Middle frontal gyrus (tissue), 1 donor: ENCODE results near the gene GATA2.

Experiments
- DNase-seq: peaks from one replicate; pipeline ENCODE4 v3.0.0-alpha.2; 2015; ENCODE audit warnings: low spot score; ENCODE audit errors: extremely low spot score

The GATA2 gene

DNA sequence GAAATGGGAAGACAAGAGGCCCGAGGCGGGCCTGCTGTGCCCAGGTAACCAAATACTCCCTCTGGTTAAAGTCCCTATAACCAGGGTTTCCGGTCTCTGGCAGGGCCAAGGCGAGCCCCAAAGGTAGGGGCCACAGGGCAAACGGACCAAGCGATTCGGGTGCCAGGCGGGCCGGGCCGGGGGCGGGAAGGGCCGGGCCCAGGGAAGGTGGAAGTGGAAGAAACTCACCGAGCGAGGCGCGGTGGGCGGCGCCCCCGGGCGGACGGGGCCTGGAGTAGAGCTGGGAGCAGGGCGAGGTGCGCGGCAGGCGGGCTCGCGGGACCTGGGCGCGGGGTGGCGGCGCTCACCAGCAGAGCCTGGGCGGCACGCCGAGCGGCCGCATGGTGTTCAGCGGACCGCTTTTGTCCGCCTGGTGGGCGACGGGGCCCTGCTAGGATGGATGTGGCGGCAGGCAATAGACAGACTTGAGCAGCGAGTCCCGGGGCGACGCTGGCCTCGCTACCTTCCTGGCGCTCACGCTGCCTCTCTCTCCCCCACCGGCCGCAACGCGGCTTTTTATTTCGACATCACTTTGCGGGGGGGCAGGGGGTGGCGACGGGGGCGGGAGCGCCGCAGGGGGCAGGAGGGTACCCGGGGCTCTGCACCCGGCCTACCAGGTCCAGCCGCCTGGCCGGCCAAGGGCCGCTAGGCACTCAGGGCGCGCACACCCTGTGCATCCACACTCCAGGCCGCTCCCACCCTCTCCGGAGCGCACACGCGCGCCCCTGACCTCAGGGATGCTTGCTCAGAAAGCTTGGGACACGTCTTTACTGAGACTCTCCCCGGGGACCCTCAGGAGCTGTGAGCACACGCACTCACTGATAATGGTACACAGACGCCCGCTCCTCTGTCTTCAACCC, at the start of gene GATA2:
GATA2 (minus strand) TSS at position 531 of the 899 bp plus-strand sequence. CDS start 6,170 bp downstream, outside the sequence.
- no peak for DNase-seq

DNA sequence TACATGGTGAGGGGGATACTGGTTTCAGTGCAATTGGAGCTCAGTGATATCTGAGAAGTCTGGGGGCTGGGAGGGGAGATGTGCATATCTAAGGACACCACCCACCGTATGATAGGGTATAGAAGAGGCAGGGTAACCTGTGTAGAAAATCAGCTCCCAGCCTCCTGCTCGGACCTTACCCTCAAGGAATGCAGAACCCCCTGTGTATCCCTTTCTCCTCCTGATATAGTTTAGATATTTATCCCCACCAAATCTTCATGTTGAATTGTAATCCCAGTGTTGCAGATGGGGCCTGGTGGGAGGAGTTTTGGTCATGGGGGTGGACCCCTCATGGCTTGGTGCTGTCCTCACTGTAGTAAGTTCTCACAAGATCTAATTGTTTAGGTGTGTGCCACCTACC, 48.2 kb upstream of the GATA2 start:
- DNase-seq: no peak

DNA sequence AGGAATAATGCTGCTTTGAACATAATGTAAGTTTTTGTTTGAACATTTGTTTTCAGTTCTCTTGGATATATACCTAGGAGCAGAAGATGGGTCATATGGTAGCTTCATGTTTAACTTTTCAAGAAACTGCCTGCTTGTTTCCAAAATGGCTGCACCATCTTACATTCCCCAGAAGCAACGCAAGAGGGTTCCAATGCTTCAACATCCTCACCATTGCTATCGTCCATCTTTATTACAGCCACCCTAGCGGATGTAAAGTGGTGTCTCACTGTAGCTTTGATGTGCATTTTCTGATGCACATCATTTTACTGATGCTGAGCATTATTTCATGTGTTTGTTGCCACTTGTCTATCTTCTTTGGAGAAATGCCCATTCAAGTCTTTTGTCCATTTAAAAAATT, 46.4 kb upstream of the GATA2 start:
- DNase-seq: no peak

DNA sequence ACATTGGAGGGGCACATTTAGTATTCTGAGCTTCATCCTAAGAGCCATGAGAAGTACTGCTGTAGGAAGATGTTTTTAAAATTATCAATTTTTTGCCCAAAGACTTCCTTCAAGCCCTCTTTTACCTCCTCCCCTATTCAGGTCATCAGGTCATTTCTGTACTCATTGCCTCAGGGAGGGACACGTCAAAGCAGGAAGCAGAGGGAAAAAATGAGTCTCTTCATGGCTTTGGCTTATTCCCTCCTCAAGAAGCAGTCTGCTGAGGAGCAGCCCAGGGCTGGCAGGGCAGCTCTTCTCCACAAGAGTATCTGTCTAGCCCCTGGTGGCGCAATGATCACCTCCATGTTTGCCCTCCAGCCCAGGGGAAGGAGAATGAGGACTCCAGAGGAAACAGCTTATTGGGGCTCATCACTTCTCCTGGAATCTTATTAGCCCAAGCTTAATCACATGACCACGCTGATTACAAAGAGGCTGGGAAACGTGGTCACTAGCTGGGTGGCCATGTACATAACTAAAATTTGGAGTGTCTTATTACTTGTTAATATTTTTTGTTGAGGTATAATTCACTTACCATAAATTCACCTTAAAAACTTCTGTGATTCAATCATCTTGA, 44.2 kb upstream of the GATA2 start:
- DNase-seq: no peak

DNA sequence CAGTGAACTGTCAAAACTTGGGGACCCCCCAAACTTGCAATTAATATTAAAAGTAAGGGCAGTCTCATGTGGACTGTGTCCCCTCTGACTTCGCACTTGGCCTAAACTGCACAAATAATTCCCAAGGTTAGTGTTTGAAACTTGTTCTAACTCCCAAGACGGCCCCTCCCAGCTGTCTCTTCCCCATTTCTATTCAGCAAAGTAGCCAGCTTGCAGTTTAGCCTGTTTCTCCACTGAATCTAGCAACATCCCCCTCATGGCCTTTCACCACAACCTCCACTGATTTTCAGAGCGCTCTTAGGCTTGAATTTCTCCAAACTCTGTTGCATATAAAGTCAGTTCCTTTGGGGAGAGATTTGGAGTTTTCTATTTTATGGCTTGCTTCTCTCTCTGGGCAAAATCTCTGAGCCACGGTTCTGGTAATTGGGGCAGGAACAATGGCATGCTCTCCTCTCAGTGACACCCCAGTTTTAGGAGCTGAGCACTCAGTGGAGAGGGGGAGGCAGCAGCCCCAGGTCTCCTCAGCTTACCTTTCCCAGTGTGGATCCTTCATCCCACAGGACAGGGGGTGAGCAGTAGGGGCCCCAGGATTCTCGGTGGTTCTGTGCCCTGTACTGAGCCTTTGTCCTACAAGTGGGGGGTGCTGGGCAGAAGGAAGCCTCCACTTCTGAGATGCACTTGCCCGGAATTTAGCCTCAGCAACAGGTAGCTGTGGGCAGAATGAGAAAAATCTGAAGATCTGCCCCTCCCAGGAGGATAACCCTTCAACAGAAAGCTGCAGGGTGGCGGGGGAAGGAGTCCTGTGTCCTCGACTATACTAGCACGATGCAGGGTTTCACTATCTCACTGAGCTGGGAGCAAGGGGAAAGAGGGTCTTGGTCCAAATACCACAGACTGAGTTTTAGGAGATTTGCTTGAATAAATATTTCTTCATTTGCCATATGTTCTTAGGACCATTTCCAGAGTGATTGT, 39.3 kb upstream of the GATA2 start:
- no peak for DNase-seq

DNA sequence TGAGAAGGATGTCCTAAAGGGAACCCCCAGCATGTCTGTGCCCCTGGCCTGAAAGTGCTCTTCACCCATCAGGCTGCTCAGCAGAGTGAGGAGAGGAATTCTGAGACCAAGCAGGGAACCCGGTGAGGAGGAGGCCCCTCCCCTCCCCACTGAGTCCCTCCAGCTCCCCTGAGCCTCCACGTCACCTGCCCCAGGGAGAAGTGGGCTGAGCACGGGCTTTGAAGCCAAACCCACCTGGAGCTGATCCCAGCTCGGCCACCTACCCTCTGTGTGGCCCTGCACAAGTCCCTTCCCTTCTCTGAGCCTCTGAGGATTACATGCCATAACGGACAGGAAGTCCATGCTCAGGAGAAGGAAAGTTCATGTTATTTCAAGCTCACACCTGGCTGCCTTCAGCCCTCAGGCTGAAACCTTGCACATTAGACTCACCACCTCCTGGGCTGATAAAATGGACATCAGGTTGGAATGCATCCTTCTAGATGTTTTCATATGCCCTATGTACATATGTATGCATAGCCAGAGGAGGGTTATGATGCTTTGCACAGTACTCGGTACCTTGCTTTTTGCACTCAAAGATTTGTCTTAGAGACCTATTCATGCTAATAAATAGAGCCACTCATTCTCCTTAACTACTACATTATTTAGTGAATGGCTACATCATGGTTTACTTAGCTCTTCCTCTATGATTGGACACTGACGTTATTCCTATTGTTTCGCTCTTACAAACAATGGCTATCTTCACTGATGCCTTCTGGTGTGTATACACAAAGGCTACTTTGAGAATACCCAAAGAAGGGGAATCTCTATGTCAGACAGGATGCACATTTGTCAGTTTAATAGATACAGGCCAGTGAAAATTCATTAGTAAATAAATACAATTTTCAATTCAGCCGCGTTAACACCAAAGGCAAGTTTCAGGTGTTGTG, 31.6 kb upstream of the GATA2 start:
- DNase-seq: no peak

DNA sequence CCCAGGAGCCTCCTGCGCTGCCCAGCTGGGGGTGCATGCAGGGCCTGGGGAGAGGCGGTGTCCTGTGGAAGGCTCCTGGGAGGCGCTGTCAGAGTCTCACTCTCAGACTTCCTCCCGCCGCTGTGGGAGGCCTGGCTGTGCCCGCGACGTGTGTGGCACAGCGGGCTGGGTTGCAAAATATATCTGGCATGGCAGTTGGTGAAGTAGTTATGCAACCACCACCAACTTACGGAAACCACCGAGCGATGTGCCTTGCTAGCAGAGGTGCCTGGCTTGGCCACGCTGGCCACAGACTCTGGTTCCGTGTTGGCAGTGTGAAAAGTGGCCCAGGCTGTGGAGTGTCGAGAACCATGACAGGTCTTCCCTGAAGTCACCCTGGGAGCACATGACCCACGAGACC, 30.6 kb upstream of the GATA2 start:
- no peak for DNase-seq

DNA sequence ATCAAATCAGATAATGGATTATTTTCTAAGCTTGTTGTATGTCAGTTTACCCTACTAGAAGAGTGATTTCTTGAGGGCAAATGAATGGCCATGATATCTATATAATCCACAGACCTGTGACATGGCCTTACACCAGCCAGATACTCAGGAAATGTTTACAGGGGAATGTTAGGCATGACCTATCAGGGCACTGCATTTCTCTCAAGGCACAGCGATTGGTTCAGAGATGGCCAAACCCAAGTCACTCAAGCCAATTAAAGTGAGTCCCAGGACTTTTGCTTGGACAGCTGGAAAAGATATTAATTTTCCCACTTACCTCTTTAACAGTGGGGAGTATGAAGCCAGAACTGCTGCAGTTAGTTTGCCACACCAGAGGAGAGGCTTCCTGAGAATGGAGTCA, 28.7 kb upstream of the GATA2 start:
- DNase-seq: no peak

DNA sequence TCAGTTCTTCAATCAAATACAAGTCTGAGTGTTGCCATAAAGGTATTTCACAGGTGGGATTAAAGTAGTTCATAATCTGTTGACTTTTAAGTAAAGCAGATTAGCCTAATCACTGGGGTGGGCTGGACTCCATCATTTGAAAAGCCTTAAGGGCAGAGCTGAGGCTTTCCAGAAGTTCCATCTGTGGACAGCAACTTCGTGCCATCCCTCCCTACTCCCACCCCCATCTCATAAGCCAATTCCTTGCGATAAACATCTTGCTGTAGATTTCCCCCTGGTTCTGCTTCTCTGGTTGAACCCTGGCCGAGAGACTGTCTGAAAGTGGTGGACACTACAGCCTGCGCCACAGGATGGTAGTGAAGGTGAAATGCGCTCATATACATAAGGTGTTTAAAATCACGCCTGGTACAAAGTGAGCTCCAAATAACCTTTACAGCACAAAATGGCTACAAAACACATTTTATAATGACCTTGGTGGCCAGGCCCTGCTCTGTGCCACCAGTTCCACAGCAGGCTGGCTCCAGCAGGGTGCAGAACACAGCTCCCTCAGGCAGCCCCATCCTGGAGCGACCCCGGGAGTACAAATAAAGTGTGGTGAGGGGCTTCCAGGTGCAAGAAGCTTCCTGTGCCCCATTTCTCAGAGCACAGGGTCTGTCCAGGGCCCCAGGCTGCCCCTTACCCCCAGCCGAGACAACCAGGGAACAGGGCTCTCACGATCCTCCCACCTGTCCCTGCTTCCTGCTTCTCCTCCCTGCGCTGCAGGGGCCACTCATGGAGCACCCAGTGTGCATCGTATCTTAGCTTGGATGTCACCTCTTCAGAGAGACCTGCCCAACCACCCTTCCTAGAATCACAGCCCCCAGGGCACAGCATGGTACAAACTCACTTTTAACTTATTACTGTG, 25.8 kb upstream of the GATA2 start:
- no peak for DNase-seq

DNA sequence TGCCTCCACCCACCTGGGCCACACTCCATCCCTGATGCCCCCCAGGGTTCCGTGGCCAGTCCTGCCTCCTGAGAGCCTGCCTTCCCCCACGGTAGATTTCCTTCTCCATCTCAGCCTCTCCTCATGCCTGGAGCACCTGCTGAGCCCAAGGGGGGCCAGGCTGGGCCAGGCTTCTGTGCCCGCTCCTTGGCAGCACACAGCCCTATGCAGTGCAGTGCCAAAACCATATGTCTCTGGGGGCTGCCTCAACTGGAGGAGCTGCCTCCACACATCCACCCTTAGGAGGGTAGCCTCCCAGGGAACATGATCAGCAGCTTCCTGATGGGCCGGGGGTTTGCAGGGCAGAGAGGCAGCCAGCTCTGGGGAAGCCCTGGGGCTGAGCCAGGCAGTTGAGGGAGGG, 24.6 kb upstream of the GATA2 start:
- no peak for DNase-seq

DNA sequence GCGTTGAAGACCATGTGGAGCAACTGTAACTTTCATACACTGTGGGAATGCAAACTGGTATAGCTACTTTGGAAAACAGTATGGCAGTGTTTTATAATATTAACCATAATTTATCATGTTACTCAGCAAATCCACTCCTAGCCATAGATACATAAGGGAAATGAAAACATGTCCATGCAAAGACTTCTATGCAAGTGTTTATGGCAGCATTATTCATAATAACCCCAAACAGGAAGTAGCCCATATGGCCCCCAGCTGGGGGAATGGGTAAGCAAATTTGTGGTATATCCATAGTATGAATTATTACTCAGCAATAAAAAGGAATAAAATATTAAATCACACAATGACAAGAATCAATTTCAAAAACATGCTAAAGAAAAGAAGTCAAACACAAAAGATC, 23.0 kb upstream of the GATA2 start:
- no peak for DNase-seq

DNA sequence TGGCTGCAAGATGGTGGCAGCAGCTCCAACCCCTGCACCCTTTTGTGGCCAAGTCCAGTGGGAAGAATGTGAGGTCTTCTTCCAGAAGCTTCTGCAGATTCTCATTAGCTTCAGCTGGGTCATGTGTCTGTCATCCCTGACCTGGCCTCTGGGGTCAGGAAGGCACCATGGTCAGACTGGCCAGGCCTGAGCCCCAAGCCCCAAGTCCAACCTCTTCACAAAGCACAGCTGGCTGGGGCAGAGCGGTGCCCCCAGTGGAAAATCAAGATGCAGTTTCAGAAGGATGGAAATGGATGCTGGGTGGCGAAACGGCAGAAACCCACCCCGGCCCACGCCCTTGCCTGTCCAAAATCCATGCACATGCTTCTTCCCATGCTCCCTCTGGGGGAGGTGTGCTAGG, 15.9 kb upstream of the GATA2 start:
- no peak for DNase-seq

DNA sequence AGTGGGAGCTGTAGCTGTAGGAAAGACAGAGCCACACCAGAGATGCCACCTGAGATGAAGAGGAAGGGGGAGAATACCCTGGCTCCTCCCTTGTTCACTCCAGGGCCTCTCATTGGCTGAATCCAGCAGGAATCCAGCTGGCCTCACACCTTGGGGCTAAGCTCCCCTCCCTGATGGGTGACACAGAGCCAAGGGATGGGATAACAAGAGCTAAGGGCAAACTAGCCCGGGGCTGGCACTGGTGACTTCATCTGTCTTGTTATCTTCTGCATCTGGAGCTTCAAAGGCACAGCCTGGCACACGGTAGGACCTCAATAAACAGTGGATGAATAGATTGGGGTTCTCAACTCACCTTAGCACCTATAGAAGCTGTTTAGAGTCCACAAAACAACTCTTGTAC, 13.8 kb upstream of the GATA2 start:
- no peak for DNase-seq

DNA sequence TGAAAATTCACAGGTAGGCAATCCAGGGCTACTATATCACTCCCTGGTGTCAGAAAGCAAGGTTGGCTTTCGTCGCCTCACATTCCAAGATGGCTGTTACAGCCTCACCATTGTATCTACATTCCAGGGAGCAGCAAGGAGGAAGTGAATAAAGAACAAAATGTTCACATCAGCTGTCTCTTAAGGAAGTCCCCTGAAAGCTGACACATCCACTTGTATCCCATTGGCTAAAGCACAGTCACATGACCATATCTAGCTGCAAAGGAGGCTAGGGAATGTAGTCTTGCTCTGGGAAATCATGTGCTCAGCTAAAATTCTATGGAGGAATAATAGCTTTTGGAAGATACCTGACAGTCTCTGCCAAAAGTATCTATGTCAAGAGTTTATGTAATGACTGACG, 12.8 kb upstream of the GATA2 start:
- DNase-seq: no peak

DNA sequence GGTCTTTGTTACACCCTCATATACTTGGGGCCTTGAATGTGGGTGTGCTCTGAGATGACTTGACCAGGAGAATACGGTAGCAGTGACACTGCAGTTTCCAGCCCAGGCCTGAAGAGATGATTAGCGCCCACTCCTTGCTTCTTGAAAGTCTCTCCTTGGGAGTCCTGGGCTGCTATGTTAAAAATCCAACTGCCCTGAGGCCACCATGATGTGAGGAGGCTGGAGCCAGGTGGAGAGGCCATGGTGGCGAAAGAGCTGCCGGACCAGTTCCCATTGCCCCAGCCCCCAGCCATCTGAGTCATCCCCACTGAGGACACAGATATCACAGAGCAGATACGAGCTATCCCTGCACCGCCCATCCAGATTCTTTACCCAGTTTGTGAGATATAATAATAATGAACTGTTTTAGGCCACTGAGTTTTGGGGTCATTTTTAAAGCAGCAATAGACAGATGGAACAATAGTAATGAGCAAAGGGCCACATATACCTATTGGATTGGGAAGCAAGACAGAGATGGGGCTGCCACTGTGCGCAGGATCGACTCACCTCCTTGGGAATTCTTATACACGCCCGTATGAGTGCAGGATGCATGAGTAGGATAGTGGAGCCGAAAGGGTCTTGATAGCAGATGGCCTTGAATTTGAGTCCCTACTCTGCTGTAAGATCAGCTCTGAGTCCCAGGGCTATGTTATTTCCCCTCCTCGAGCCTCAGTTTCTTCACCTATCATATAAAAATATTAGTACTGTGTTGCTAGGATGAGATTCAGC, 12.1 kb upstream of the GATA2 start:
- no peak for DNase-seq

DNA sequence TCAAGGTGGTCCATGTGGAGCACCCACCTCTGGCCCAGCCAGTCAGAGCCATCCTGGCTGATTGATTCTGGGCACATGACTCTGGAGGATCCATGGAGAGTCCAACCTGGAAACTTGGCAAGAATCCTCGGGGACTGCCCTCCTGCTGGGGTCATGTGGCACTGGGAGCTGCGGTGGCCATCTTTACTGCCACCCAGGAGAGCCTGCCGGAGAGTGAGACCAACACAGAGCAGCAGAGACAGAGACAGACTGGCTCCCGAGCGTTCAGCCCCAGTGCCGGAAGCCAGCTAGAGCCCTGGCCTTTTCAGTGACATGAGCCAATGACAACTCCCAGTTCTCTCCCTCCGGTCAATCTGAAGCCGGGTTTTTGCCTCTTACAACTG, 11.5 kb upstream of the GATA2 start:
- no peak for DNase-seq

DNA sequence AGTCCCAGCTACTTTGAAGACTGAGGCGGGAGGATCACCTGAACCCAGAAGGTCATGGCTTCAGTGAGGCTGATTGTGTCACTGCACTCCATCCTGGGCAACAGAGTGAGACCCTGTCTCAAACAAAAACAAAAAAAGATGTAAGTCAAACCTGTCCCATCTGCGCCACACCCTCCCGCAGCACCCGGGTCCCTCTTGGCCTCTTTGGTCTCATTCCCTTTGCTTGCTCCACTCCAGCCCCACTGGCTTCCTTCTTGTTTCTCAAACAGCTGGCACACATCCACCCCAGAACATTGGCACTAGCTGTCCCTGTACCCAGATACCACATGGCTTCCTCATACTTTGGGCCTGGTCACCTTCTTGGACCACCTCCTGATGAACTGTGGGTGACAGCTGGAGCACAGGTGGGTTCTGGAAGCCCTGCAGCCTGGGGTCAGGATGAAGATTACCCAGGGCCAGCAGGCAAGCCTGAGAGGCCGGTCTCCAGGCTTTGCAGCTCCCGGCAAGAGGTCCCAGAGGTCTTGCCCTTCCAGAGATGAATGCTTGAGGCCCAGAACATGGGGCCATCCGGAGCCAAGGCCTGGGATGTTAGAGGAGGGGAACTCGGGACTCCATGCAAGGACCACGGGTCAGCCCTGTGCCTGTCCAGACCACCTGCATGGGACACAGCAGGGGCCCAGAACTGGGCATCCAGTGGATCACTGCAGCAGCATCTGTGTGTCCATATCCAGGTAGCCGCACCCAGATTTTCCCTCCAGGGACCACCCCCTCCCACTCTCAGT, 10.9 kb upstream of the GATA2 start:
- DNase-seq: no peak

DNA sequence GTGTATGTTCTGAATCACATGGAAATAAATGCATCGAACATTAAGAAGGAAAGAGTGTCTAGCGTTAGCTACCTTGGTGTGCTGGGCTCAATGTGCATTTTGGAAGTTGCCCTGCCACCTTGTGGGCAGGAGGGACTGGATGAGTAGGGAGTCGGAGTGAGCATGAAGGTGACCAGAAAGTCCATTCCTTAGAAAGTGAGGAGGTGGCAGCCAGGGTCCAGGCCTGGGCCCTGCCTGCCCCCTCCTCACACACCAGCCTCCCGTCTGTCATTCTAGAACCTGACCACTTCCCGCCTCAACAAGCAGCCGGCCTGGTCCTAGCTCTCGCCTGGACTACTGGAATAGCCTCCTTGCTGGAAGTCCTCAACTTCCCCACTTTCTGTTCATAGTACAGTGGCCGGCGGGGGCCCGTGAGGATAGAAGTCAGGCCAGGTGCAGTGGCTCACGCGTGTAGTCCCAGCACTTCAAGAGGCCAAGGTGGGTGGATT, 10.2 kb upstream of the GATA2 start:
- no peak for DNase-seq
